SK-N-SH treated with all-trans-retinoic acid at 6 μM for 48 hours (cell line): Measurements from ENCODE around the gene POLR2I.

ENCODE experiments used
- BACH2 ChIP-seq: fragments of 250-450 bp; sonication (Bioruptor Pico); IDR thresholded peaks from 2 replicates; pipeline ENCODE4 v1.9.0; 2021; ENCODE audit warnings: mild to moderate bottlenecking, borderline replicate concordance
- CREB5 ChIP-seq: fragments of 250-450 bp; sonication (Bioruptor Pico); IDR thresholded peaks from 2 replicates; pipeline ENCODE4 v1.5.1; 2020; ENCODE audit warnings: low read depth, mild to moderate bottlenecking, moderate library complexity
- CSRNP3 ChIP-seq: fragments of 250-450 bp; sonication (Bioruptor Pico); IDR thresholded peaks from 2 replicates; pipeline ENCODE4 v1.5.1; 2021; ENCODE audit warnings: mild to moderate bottlenecking, moderate library complexity
- ESRRG ChIP-seq: fragments of 250-450 bp; sonication (Bioruptor Pico); IDR thresholded peaks from 2 replicates; pipeline ENCODE4 v1.6.1; 2021; ENCODE audit warnings: mild to moderate bottlenecking
- GLIS3 ChIP-seq: fragments of 250-450 bp; sonication (Bioruptor Pico); IDR thresholded peaks from 2 replicates; pipeline ENCODE4 v1.5.0; 2020; ENCODE audit warnings: mild to moderate bottlenecking, moderate library complexity
- POU6F1 ChIP-seq: fragments of 250-450 bp; sonication (Bioruptor Pico); IDR thresholded peaks from 2 replicates; pipeline ENCODE4 v1.8.0; 2021; ENCODE audit warnings: low read depth, mild to moderate bottlenecking, moderate library complexity, borderline replicate concordance
- PPARA ChIP-seq: fragments of 250-450 bp; sonication (Bioruptor Pico); IDR thresholded peaks from 2 replicates; pipeline ENCODE4 v1.5.0; 2020; ENCODE audit warnings: mild to moderate bottlenecking, borderline replicate concordance
- RARB ChIP-seq: fragments of 250-450 bp; sonication (Bioruptor Pico); IDR thresholded peaks from 2 replicates; pipeline ENCODE4 v1.8.0; 2021; ENCODE audit warnings: mild to moderate bottlenecking, moderate library complexity
- SNAI2 ChIP-seq: fragments of 250-450 bp; sonication (Bioruptor Pico); IDR thresholded peaks from 2 replicates; pipeline ENCODE4 v1.5.0; 2020; ENCODE audit warnings: mild to moderate bottlenecking, moderate library complexity
- TOX ChIP-seq: fragments of 250-450 bp; sonication (Bioruptor Pico); IDR thresholded peaks from 2 replicates; pipeline ENCODE4 v1.8.0; 2021; ENCODE audit warnings: mild to moderate bottlenecking, moderate library complexity, borderline replicate concordance
- ZC3H10 ChIP-seq: fragments of 250-450 bp; sonication (Bioruptor Pico); IDR thresholded peaks from 2 replicates; pipeline ENCODE4 v1.5.1; 2021; ENCODE audit warnings: mild to moderate bottlenecking, moderate library complexity
- ZFP3 ChIP-seq: fragments of 250-450 bp; sonication (Bioruptor Pico); IDR thresholded peaks from 2 replicates; pipeline ENCODE4 v1.5.0; 2020; ENCODE audit warnings: mild to moderate bottlenecking, moderate library complexity
- ZFP30 ChIP-seq: fragments of 450-650 bp; formaldehyde crosslinking; IDR thresholded peaks from 2 replicates; pipeline ENCODE4 v1.5.0; 2022; ENCODE audit warnings: mild to moderate bottlenecking, moderate library complexity
- ZNF70 ChIP-seq: fragments of 450-650 bp; formaldehyde crosslinking; IDR thresholded peaks from 2 replicates; pipeline ENCODE4 v1.5.0; 2020; ENCODE audit warnings: mild to moderate bottlenecking, moderate library complexity

- no peak for TF ChIP-seq ZFP3 (CRISPR knock-in tag)
- TF ChIP-seq RARB (CRISPR knock-in tag): no peak
- TF ChIP-seq POU6F1: no peak
- TF ChIP-seq SNAI2 (CRISPR knock-in tag): no peak
- no peak for TF ChIP-seq TOX (CRISPR knock-in tag)
- TF ChIP-seq ESRRG: no peak
- TF ChIP-seq CSRNP3 (CRISPR knock-in tag): no peak
- no peak for TF ChIP-seq ZNF70 (CRISPR knock-in tag)
- TF ChIP-seq ZFP30: no peak
- TF ChIP-seq BACH2 (CRISPR knock-in tag): no peak
- no peak for TF ChIP-seq CREB5 (CRISPR knock-in tag)
- TF ChIP-seq GLIS3 (CRISPR knock-in tag): no peak
- TF ChIP-seq ZC3H10 (CRISPR knock-in tag): no peak
- no peak for TF ChIP-seq PPARA (CRISPR knock-in tag)
Measured at GRCh38 chr19:36099166-36099785, 15.4 kb downstream of the POLR2I start.
